Putamen (tissue), 1 donor: ENCODE results near the gene SOX15.

ENCODE experiments used
- DNase-seq: peaks from one replicate; pipeline ENCODE4 v3.0.0-alpha.2; 2016; ENCODE audit warnings: low spot score

SOX15 gene

DNA sequence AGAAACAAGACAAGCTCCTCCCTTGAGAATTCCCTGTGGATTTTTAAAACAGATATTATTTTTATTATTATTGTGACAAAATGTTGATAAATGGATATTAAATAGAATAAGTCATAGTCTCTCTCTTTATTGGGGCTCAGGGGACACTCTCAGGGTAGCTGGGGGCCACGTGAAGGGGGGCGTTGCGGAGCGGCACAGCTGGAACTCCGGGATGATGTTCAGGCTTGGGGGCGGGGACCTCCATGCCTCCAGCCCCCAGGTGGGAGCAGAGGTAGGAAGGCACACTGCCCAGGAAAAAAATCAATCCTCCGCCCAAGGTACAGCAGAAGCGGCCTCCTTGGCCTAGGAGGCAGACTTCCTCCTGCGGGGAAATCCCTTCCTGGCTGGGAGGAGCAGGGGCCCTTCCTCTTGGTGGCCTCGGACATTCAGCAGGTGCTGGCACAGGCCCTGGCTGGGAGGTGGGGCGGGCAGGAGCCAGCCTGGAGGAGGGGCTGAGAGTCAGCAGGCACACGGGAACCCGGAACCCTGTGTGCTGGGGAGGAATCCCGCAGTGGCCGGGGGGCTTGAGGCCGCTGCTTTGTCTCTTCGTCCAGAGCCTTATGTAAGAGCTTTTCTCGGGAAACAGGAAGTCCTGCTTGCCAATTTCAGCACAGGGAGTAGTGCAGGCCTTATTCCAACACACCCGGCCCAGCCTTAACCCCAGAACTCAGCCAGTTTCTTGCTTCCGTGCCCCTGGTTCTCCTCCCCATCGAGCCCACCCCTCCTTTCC lies 31.9 kb downstream of the SOX15 start:
- DNase-seq: peak; percentile 80

DNA sequence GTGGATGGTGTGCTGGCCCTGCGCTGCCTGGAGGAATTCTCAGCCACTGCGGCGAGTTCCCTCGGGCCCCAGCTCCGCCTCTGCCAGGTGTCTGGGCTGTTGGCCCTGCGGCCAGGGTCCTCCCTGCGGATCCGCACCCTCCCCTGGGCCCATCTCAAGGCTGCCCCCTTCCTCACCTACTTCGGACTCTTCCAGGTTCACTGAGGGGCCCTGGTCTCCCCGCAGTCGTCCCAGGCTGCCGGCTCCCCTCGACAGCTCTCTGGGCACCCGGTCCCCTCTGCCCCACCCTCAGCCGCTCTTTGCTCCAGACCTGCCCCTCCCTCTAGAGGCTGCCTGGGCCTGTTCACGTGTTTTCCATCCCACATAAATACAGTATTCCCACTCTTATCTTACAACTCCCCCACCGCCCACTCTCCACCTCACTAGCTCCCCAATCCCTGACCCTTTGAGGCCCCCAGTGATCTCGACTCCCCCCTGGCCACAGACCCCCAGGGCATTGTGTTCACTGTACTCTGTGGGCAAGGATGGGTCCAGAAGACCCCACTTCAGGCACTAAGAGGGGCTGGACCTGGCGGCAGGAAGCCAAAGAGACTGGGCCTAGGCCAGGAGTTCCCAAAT lies 32.6 kb downstream of the SOX15 start:
- no peak for DNase-seq

DNA sequence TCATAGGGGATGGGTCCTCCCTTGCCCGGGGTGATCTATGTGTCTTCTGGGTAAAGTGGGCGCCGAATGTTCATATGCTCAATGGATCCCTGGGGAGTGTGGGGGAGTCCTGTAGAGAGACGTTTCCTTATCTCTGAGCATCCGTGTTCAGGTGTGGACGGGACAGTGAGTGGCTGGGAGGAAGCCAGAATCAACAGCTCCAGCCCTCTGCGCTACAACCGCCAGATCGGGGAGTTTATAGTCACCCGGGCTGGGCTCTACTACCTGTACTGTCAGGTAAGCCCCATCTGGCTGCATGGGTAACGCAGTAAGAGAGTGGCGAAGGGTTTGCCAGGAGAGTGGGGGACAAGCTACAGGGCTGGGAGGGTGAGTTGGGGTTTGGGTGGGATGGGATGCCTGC lies 33.3 kb downstream of the SOX15 start:
- no peak for DNase-seq

- no peak for DNase-seq
Measured at GRCh38 chr17:7555320-7555948, 34.5 kb downstream of the SOX15 start.

DNA sequence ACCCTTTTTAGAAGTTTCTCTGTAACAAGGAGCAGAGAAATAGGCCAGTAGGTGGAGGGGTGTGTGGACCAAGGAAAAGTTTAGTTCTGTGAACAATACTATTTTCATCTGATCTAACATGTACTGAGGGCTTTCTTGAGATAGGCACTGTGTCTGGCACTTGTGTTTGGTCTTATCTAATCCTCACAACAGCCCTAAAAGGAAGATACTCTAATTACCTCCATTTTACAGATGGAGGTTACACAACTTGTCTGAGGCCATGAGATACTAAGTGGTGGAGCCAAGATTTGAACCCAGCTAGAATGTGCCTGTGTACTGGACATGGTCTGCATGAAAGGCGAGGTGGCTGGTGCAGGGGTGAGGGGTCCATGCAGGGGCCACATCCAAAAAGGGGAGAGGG lies 36.5 kb downstream of the SOX15 start:
- no peak for DNase-seq

DNA sequence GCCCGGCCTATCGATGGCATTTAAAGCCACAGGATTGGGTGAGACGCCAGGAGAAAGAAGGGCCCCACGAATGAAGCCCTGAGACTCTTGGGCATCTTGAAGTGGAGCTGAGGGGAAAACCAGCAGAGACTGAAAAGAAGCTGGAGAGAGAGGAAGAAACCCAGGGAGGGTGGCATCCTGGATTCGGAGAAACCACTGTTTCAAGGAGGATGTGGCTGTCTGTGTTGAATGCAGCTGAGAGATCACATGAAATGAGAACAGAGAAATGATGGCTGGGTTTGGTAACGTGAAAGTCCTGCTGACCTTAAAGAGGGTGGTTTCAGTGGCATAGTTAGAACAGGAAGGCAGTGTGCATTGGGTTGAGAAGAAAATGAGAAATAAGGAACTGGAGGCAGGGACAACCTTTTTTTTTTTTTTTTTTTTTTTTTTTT lies 37.3 kb downstream of the SOX15 start:
- peak; percentile 30 for DNase-seq

DNA sequence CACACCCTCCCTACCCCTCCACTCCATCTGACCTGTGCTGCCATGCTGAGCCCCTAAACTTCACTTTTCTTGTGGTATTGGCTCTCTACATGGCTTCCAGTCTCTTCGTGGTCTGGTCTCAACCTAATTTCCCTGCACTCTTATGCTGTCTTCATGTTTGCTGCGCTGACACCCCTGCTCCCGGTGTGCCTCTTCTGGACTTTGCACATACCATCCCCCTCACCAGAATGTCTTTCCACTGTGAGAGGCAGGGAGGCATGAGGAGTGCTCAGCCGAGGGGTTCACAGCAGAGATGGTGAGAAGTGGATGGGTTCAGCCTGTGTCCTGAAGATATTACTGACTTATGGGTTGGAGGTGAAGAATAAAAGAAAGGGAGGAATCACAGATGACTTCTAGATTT lies 38.5 kb downstream of the SOX15 start:
- DNase-seq: no peak

DNA sequence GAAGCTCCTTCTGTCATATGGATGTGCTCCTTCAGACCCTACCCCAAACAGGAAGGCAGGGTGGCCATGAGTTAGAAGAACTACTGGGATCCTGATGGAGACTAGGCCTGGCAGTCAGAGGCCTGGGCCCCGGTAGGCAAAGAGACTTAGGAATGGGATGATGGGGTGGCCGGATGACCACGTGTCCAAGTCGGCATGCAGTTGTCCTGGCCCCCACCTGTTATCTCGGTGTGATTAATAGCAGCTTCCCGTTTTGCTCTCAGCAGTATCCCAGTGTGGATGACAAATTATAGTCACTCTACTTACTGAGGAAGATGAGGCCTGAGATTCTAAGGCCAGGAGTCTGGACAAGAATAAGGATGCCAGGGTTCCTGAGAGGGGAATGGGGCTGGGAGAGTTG lies 39.5 kb downstream of the SOX15 start:
- no peak for DNase-seq

DNA sequence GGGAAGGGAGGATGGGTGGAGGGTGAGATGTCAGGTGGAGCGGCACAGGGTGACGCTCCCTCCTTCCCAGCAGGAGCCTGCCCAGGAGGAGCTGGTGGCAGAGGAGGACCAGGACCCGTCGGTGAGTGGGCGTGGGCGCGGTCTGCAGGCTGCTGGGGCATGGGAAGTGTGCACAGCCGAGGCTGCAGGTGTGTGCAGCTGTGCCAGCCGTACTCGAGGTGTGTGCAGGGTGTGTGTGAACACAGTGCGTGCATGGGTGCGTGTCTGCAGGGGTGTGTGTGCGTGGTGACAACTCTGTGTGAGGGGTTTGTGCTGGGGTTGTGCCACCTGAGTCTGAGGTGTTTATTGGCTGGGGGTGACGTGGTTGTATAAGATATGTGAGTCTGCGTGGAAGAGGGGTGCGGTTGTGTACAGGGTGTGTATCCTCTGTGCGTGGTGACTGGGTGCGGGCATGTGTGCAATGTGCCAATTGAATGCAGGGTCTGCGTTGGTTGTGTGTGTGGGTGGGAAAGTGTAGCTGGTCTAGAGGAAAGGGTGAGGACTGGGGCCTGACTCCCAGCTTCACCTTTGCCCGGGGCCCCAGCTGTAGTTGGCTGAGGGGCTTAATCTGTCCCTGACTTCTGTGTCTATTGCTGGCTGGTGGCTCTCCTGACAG lies 40.4 kb downstream of the SOX15 start:
- DNase-seq: peak; percentile 73

- DNase-seq: peak; percentile 42
Measured at GRCh38 chr17:7548585-7549400, 41.1 kb downstream of the SOX15 start, which contains the start of gene TNFSF12. TNFSF12 (plus strand) TSS chr17:7549058; CDS start chr17:7549154, 96 bp downstream.

DNA sequence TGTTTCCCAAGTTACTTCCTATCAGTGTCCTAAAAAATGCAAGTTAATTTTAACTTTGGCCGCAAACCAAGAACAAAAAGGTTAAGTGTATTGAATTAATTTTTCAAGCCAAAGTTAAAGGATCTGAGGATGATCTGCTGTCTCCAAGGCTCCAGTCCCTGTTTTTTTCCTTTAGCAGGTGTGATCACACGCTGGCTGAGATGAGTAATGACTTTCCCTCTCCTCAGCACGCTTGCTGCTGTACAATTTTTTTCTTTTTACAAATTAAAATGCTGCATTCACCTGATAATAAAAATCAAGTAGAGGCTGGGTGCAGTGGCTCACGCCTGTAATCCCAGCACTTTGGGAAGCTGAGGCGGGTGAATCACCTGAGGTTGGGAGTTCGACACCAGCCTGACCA lies 45.0 kb downstream of the SOX15 start:
- no peak for DNase-seq

GRCh38 chr17:7541074-7541621 lies 48.7 kb downstream of the SOX15 start:
- no peak for DNase-seq

- DNase-seq: no peak
Measured at GRCh38 chr17:7538891-7539545, 50.9 kb downstream of the SOX15 start.
